ENCODE data around the gene EN2. TPM values are rescaled to one million over a fixed set of nuclear protein-coding genes. Genes with fewer than 3 reads are reported as not detected.

Gene EN2
- total and polyA plus RNA-seq, 12 donors: 0.07 to 0.42 (median 0.13) TPM; not detected in 3

- DNase-seq: no peak
- Histone ChIP-seq H3K27me3 (peaks cover 99% of the 10 kb centered on the region), H3K27ac (no peak overlapping the region), H3K36me3 (replicated peaks in 1 of 2) (no peaks in the 10 kb centered on the region), H3K9me3 (replicated peaks in 1 of 3) (no peaks in the 10 kb centered on the region), H3K4me1 (replicated peaks in 1 of 2) (peaks cover 8 to 12% of the 10 kb centered on the region in 2 donors), H3K4me3 (no peak overlapping the region)
- 16 to 23% (median 18%) methylated on average over 9 of the region's 9 CpGs for WGBS, 4 donors
- TF ChIP-seq, protein P1, sequence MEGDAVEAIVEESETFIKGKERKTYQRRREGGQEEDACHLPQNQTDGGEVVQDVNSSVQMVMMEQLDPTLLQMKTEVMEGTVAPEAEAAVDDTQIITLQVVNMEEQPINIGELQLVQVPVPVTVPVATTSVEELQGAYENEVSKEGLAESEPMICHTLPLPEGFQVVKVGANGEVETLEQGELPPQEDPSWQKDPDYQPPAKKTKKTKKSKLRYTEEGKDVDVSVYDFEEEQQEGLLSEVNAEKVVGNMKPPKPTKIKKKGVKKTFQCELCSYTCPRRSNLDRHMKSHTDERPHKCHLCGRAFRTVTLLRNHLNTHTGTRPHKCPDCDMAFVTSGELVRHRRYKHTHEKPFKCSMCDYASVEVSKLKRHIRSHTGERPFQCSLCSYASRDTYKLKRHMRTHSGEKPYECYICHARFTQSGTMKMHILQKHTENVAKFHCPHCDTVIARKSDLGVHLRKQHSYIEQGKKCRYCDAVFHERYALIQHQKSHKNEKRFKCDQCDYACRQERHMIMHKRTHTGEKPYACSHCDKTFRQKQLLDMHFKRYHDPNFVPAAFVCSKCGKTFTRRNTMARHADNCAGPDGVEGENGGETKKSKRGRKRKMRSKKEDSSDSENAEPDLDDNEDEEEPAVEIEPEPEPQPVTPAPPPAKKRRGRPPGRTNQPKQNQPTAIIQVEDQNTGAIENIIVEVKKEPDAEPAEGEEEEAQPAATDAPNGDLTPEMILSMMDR (IDR thresholded peaks at IDR 0.05): no peak
- no peak for TF ChIP-seq POLR2A (IDR thresholded peaks at IDR 0.05)
- intact Hi-C loops (cut with DNase I): no loop called here
Observed at GRCh38 chr7:155465761-155466141, 7.8 kb downstream of the EN2 start.

GRCh38 chr7:155466142-155466813, 8.3 kb downstream of the EN2 start:
- TF ChIP-seq, protein P1 (IDR thresholded peaks at IDR 0.05): no peak
- TF ChIP-seq POLR2A (IDR thresholded peaks at IDR 0.05): no peak
- peaks cover 99% of the 10 kb centered on the region for H3K27me3 ChIP-seq
- intact Hi-C loops (cut with DNase I): no loop called here
- peaks cover 8 to 12% of the 10 kb centered on the region in 2 donors for H3K4me1 ChIP-seq (replicated peaks in 1 of 2)
- no peak overlapping the region for H3K4me3 ChIP-seq
- DNase-seq: no peak
- no peaks in the 10 kb centered on the region for H3K36me3 ChIP-seq (replicated peaks in 1 of 2)
- no peaks in the 10 kb centered on the region for H3K9me3 ChIP-seq (replicated peaks in 1 of 3)
- 10 to 13% (median 11%) methylated on average over 10 to 42 of the region's 42 CpGs for WGBS, 4 donors
- no peak overlapping the region for H3K27ac ChIP-seq

DNA sequence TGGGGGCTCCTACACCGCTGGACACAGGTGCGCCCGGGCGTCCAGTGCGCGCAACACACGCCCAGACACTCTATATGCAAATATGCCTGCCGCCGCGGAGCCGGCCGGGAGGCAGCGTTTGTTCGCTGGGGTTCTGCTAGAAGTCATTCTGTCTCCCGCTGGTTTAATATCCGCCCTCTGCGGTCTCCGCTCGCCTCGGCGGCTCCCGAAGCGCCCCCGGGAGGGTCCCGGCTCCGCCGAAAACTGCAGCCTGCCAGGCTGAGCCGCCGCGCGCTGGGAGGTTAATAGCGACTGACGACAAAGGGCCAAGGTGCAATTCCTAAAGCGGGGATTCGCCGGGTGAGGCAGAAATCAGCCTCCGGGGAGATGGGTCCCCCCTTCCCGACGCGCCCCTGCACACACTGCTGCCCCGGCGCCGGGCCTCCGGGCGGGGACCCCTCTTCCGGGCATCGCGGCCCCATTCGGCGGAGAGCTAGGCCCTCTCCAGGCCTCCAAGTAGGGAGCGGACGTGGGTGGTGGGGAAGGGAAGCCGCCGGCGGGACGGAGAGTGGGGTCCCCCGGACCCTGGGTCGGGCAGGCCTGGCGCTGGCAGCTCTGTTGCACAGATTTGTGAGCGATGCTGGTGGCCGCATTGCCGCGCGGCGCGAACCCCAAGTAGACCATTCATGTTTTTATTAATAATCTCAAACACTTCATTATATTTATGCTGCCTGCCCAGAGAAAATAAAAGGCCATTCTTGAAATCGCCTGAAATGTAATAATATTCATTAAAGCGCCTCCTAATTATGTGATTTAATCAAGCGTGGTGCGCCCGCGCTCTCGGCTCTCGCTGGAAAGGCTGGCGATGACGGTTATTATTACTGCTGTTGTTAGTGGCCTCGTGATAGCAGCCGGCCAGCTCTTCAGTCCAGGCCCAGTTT, 9.1 kb downstream of the EN2 start:
- Histone ChIP-seq H3K4me1 (replicated peaks in 1 of 2) (peaks cover 8 to 12% of the 10 kb centered on the region in 2 donors), H3K27ac (no peak overlapping the region), H3K9me3 (replicated peaks in 1 of 3) (no peaks in the 10 kb centered on the region), H3K27me3 (peaks cover 99% of the 10 kb centered on the region), H3K4me3 (no peak overlapping the region), H3K36me3 (replicated peaks in 1 of 2) (no peaks in the 10 kb centered on the region)
- intact Hi-C loops (cut with DNase I): no loop called here
- DNase-seq: no peak
- TF ChIP-seq, protein P1 (IDR thresholded peaks at IDR 0.05): no peak
- no peak for TF ChIP-seq POLR2A (IDR thresholded peaks at IDR 0.05)
- WGBS, 4 donors: 6 to 14% (median 7%) methylated on average over 35 to 78 of the region's 78 CpGs

Data from adrenal gland (tissue), 12 donors.